ENCODE data around the gene NCOR2. TPM values are rescaled to one million over a fixed set of nuclear protein-coding genes. Genes with fewer than 3 reads are reported as not detected.

The NCOR2 gene
- total and polyA plus RNA-seq, 9 donors: 18.2 to 376 (median 265) TPM

GRCh38 chr12:124563809-124564208 lies 3.6 kb downstream of the NCOR2 start:
- Histone ChIP-seq H3K4me3 (no peak overlapping the region), H3K9me3 (no peaks in the 10 kb centered on the region), H3K27me3 (no peaks in the 10 kb centered on the region), H3K4me1 (ENCODE audit: insufficient read depth) (peaks cover 29% of the 10 kb centered on the region), H3K27ac (no peak overlapping the region), H3K36me3 (no peaks in the 10 kb centered on the region)
- 49 to 71% (median 70%) methylated on average over 10 of the region's 10 CpGs for WGBS, 3 donors
- intact Hi-C loops (cut with DNase I): loop anchor here (10.0 kb wide), 8 partner anchors 49 to 209 kb away; no protein-coding TSS in a partner anchor
- no peak for DNase-seq
- no peak for TF ChIP-seq EP300 (IDR thresholded peaks at IDR 0.05)
- no peak for TF ChIP-seq POLR2A (IDR thresholded peaks at IDR 0.05)
- TF ChIP-seq CTCF (IDR thresholded peaks at IDR 0.05): no peak

GRCh38 chr12:124563401-124563800 lies 4.0 kb downstream of the NCOR2 start:
- TF ChIP-seq POLR2A (IDR thresholded peaks at IDR 0.05): no peak
- no peak for TF ChIP-seq EP300 (IDR thresholded peaks at IDR 0.05)
- no peak for TF ChIP-seq CTCF (IDR thresholded peaks at IDR 0.05)
- intact Hi-C loops (cut with DNase I): loop anchor here (10.0 kb wide), 8 partner anchors 49 to 209 kb away; no protein-coding TSS in a partner anchor

GRCh38 chr12:124562796-124563181 lies 4.6 kb downstream of the NCOR2 start:
- H3K27ac ChIP-seq: no peak overlapping the region
- H3K36me3 ChIP-seq: no peaks in the 10 kb centered on the region
- intact Hi-C loops (cut with DNase I): loop anchor here (10.0 kb wide), 8 partner anchors 48 to 208 kb away; no protein-coding TSS in a partner anchor
- peaks cover 29% of the 10 kb centered on the region for H3K4me1 ChIP-seq (ENCODE audit: insufficient read depth)
- H3K27me3 ChIP-seq: no peaks in the 10 kb centered on the region
- DNase-seq: no peak
- H3K4me3 ChIP-seq: no peak overlapping the region
- no peak for TF ChIP-seq POLR2A (IDR thresholded peaks at IDR 0.05)
- no peak for TF ChIP-seq EP300 (IDR thresholded peaks at IDR 0.05)
- no peak for TF ChIP-seq CTCF (IDR thresholded peaks at IDR 0.05)
- WGBS, 3 donors: 58 to 76% (median 67%) methylated on average over 4 of the region's 4 CpGs
- no peaks in the 10 kb centered on the region for H3K9me3 ChIP-seq

More at GRCh38 chr12:124563401-124563800, 4.0 kb downstream of the NCOR2 start:
- Histone ChIP-seq H3K9me3 (no peaks in the 10 kb centered on the region), H3K27ac (no peak overlapping the region), H3K4me1 (ENCODE audit: insufficient read depth) (peaks cover 29% of the 10 kb centered on the region), H3K4me3 (no peak overlapping the region), H3K36me3 (no peaks in the 10 kb centered on the region), H3K27me3 (no peaks in the 10 kb centered on the region)
- 46 to 64% (median 55%) methylated on average over 11 of the region's 11 CpGs for WGBS, 3 donors
- no peak for DNase-seq

- no peak for DNase-seq
- H3K27ac ChIP-seq: no peak overlapping the region
- no peaks in the 10 kb centered on the region for H3K27me3 ChIP-seq
- intact Hi-C loops (cut with DNase I): loop anchor here (10.0 kb wide), 8 partner anchors 47 to 207 kb away; no protein-coding TSS in a partner anchor
- H3K36me3 ChIP-seq: no peaks in the 10 kb centered on the region
- WGBS, 3 donors: 41 to 52% (median 49%) methylated on average over 18 of the region's 18 CpGs
- TF ChIP-seq CTCF (IDR thresholded peaks at IDR 0.05) (no peak), EP300 (IDR thresholded peaks at IDR 0.05) (no peak), POLR2A (IDR thresholded peaks at IDR 0.05) (no peak)
- no peak overlapping the region for H3K4me3 ChIP-seq
- H3K9me3 ChIP-seq: no peaks in the 10 kb centered on the region
- H3K4me1 ChIP-seq (ENCODE audit: insufficient read depth): peaks cover 34% of the 10 kb centered on the region
Measured at GRCh38 chr12:124562018-124562795, 5.2 kb downstream of the NCOR2 start.

All from ovary (tissue), 9 donors.